ENCODE data around the gene U2AF2.
"Not testable (repeated sequence)": the region's sequence is repeated elsewhere in the genome, so short reads cannot be mapped to it uniquely, and the experiment has no call there.

U2AF2 gene

GRCh38 chr19:55705972-55706371 is 51.1 kb downstream of the U2AF2 start:
- no peak for DNase-seq (ENCODE audit: low read depth in 2 of 2)

DNA sequence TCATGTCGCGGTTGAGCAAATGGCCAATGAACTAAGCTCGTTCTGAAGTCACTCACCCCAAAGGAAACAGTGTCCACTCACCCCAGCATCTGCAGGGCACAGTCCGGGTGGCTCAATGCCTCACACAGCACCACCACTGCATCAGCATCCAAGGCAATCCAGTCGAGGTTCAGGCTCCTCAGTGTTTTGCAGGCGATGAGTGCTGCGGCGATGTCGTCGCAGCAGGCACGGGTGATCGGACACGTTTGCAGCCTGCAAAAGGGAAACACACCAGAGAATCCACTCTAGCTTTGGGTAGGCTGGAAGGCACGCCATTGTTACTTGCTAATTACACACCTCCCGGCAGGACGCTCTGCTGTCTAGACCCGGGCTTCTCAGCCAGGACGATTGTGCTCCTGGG is 56.9 kb downstream of the U2AF2 start:
- no peak for DNase-seq (ENCODE audit: low read depth in 2 of 2)

- no peak for DNase-seq (ENCODE audit: low read depth in 2 of 2)
These were observed 58.2 kb downstream of the U2AF2 start for GRCh38 chr19:55712804-55713631.

DNA sequence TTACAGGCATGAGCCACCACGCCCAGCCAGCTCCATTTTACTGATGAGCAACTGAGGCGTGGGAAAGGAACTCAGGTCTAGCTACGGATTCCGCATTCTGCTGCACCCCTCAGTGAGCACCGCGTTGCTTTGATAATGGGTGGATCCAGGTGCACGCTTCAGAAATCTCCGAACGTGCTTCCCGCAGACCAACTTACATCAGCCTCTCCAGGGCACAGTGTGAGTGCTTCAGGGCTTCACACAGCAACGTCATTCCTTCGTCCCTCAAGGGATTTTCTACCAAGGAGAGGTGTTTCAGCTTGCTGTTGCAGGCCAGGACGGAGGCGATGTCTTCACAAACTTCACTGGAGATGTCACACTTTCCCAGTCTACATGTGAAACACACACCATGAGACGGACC is 61.7 kb downstream of the U2AF2 start:
- DNase-seq (ENCODE audit: low read depth in 2 of 2) = no peak

DNA sequence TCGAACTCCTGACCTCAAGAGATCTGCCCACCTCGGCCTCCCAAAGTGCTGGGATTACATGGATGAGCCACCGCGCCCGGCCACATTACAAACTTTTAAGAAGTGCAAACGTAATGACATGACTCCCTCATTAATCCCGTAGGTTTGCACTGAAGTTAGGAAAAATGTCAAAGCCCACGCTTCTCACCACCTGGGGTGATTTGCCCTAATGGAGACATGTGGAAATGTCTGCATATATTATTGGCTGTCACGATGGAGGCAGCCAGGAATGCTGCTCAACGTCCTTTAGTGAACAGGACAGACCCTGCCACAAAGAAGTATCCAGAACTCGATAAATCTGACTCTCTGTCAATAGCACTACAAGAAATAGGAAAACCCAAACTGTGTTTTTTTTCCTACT is 62.4 kb downstream of the U2AF2 start:
- DNase-seq (ENCODE audit: low read depth in 2 of 2) = no peak

DNA sequence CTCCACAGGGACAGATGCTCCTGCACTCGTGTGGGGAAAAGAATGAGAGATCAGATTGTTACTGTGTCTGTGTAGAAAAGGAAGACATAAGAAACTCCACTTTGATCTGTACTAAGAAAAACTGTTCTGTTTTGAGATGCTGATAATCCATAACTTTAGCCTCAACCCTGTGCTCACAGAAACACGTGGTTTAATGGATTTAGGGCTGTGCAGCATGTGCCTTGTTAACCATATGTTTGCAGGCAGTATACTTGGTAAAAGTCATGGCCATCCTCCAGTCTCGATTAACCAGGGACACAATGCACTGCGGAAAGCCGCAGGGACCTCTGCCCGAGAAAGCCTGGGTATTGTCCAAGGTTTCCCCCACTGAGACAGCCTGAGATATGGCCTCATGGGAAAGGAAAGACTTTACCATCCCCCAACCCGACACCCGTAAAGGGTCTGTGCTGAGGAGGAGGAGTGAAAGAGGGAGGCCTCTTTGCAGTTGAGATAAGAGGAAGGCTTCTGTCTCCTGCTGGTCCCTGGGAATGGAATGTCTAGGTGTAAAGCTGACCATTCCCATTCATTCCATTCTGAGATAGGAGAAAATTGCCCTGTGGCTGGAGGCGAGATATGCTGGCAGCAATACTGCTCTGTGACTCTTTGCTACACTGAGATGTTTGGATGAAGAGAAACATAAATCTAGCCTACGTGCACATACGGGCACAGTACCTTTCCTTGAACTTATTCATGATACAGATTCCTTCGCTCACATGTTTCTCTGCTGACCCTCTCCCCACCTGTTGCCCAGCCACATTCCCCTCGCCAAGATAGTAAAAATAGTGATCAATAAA is 63.3 kb downstream of the U2AF2 start:
- not testable (repeated sequence) for DNase-seq (ENCODE audit: low read depth in 2 of 2)

- DNase-seq (ENCODE audit: low read depth in 2 of 2) = no peak
These were observed 65.4 kb downstream of the U2AF2 start for GRCh38 chr19:55720214-55720746.

DNA sequence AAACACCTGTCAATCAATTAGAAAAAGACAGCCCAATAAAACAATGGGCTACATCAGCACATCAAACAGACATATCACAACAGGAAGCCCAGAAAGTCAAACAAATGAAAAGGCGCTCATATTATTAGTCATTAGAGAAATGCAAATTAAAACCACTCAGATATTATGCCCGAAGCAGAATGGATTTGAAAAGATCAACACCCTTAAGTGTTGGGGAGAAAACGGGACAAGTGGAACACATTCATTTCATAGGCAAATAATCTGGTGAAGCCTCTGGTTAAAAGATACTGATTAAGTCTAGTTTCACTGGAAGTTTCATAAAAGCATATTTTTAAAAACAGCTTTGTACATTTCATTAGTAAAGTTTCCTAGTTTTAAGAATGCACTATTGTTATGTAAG is 66.0 kb downstream of the U2AF2 start:
- no peak for DNase-seq (ENCODE audit: low read depth in 2 of 2)

DNA sequence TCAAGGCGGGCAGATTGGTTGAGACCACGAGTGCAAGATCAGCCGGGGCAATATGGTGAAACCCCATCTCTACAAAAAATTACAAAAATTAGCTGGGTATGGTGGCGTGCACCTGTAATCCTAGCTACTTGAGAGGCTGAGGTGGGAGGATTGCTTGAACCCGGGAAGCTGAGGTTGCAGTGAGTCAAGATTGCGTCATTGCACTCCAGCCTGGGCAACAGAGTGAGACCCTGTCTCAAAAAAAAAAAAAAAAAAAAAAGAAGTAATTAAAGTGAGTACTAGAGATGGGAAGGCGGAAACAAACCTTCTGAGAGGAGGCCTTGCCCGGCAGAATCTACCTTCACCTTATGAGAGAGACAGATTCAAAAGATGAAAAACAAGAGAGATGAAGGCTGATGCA is 68.7 kb downstream of the U2AF2 start:
- DNase-seq (ENCODE audit: low read depth in 2 of 2) = no peak

All from stimulated activated CD4-positive, alpha-beta T cell treated with anti-CD3 and anti-CD28 coated beads, Interleukin-1b, Interleukin-23, amount 100 ng/mL, for 1 hour (primary cell).